Progenitor cell of endocrine pancreas (in vitro differentiated cells): Measurements from ENCODE around the gene IWS1. TPM values are rescaled to one million over a fixed set of nuclear protein-coding genes. Genes with fewer than 3 reads are reported as not detected.
"Not testable (repeated sequence)": the region's sequence is repeated elsewhere in the genome, so short reads cannot be mapped to it uniquely, and the experiment has no call there.

Source experiments
- DNase-seq: peaks from one replicate; pipeline ENCODE4 v3.0.0; 2021; ENCODE audit warnings: low spot score; ENCODE audit not compliant: unreplicated experiment
- H3K27ac Mint-ChIP-seq: 2 replicates; pipeline ENCODE4 v1.8.0; 2021; ENCODE audit warnings: mild to moderate bottlenecking, moderate library complexity, mixed read lengths
- H3K27me3 Mint-ChIP-seq: 2 replicates; pipeline ENCODE4 v1.8.0; 2021; ENCODE audit warnings: mixed read lengths
- H3K36me3 Mint-ChIP-seq: 2 replicates; pipeline ENCODE4 v1.8.0; 2022; ENCODE audit warnings: mixed read lengths; ENCODE audit not compliant: insufficient read depth
- H3K4me1 Mint-ChIP-seq: 2 replicates; pipeline ENCODE4 v1.8.0; 2021; ENCODE audit warnings: low read depth, mixed read lengths
- H3K4me3 Mint-ChIP-seq: 2 replicates; pipeline ENCODE4 v1.8.0; 2021; ENCODE audit warnings: low read depth, mild to moderate bottlenecking, moderate library complexity, mixed read lengths
- H3K9me3 Mint-ChIP-seq: 2 replicates; pipeline ENCODE4 v1.8.0; 2021; ENCODE audit warnings: low read depth, mixed read lengths
- CTCF ChIP-seq: fragments of 200-600 bp; sonication (generic); IDR thresholded peaks from one replicate; pipeline ENCODE4 v1.5.0; 2021; ENCODE audit warnings: antibody characterized with exemption, mild to moderate bottlenecking; ENCODE audit not compliant: unreplicated experiment
- total RNA-seq: library from RNA; stranded (reverse); gene quantifications from 2 replicates; pipeline ENCODE4 v1.2.1, GENCODE V29; 2021

IWS1 gene
- total RNA-seq, 1 donor from 2014 or later = 60.4 TPM

GRCh38 chr2:127546797-127547196 lies 20.5 kb upstream of the IWS1 start:
- Mint-ChIP-seq H3K27ac (no peak overlapping the region), H3K9me3 (no peaks in the 10 kb centered on the region), H3K4me3 (no peak overlapping the region), H3K4me1 (peaks cover 13% of the 10 kb centered on the region), H3K27me3 (peaks cover 7% of the 10 kb centered on the region), H3K36me3 (no peaks in the 10 kb centered on the region)
- TF ChIP-seq CTCF = no peak
- no peak for DNase-seq

- no peak for TF ChIP-seq CTCF
- Mint-ChIP-seq H3K27me3 (peaks cover 7% of the 10 kb centered on the region), H3K4me3 (no peak overlapping the region), H3K36me3 (no peaks in the 10 kb centered on the region), H3K9me3 (no peaks in the 10 kb centered on the region), H3K4me1 (peaks cover 13% of the 10 kb centered on the region), H3K27ac (no peak overlapping the region)
- DNase-seq = no peak
Observed at GRCh38 chr2:127545796-127546195, 19.5 kb upstream of the IWS1 start.

GRCh38 chr2:127545189-127545588 lies 18.9 kb upstream of the IWS1 start:
- Mint-ChIP-seq H3K27me3 (peaks cover 7% of the 10 kb centered on the region), H3K4me1 (peaks cover 13% of the 10 kb centered on the region), H3K27ac (no peak overlapping the region), H3K36me3 (no peaks in the 10 kb centered on the region), H3K9me3 (no peaks in the 10 kb centered on the region), H3K4me3 (no peak overlapping the region)
- DNase-seq = no peak
- TF ChIP-seq CTCF = no peak

- peaks cover 13% of the 10 kb centered on the region for H3K4me1 Mint-ChIP-seq
Observed at GRCh38 chr2:127543013-127543501, 16.8 kb upstream of the IWS1 start.

GRCh38 chr2:127542231-127542630 lies 15.9 kb upstream of the IWS1 start:
- Mint-ChIP-seq H3K4me1 (peaks cover 13% of the 10 kb centered on the region), H3K9me3 (no peaks in the 10 kb centered on the region), H3K27me3 (peaks cover 4% of the 10 kb centered on the region), H3K36me3 (no peaks in the 10 kb centered on the region), H3K27ac (peak overlapping the region; percentile 94), H3K4me3 (no peak overlapping the region)
- no peak for TF ChIP-seq CTCF
- no peak for DNase-seq

More at GRCh38 chr2:127543013-127543501, 16.8 kb upstream of the IWS1 start:
- not testable (repeated sequence) for H3K36me3 Mint-ChIP-seq, DNase-seq, H3K27me3 Mint-ChIP-seq, H3K9me3 Mint-ChIP-seq
- H3K27ac Mint-ChIP-seq = peak overlapping the region; percentile 94
- H3K4me3 Mint-ChIP-seq = peak overlapping the region; percentile 20

- Mint-ChIP-seq H3K4me1 (peaks cover 13% of the 10 kb centered on the region), H3K36me3 (no peaks in the 10 kb centered on the region), H3K4me3 (no peak overlapping the region), H3K9me3 (no peaks in the 10 kb centered on the region), H3K27me3 (peaks cover 2% of the 10 kb centered on the region), H3K27ac (no peak overlapping the region)
- no peak for DNase-seq
- TF ChIP-seq CTCF = no peak
Observed at GRCh38 chr2:127541809-127542208, 15.5 kb upstream of the IWS1 start.
